DND-41 (cell line): ENCODE measurements around the gene L3MBTL2.

Experiments
- ATAC-seq: fragments of 200-7000 bp; cut with Tn5 transposase; 3 replicates; pipeline ENCODE4 v1.9.1; 2021; ENCODE audit warnings: low read depth; ENCODE audit not compliant: insufficient read depth
- DNase-seq: peaks from one replicate; pipeline ENCODE4 v3.0.0-alpha.2; 2020
- H2AFZ ChIP-seq: 2 replicates; pipeline ENCODE4 v1.6.0; 2012; ENCODE audit warnings: low read depth, low read length
- H3K27ac ChIP-seq: 2 replicates; pipeline ENCODE4 v1.5.1; 2012; ENCODE audit warnings: low read length, inconsistent platforms
- H3K27me3 ChIP-seq: fragments of 200-600 bp; sonication (generic); 2 replicates; pipeline ENCODE4 v1.6.0; 2012; ENCODE audit warnings: low read length, mild to moderate bottlenecking, inconsistent platforms; ENCODE audit not compliant: insufficient read depth, poor library complexity
- H3K36me3 ChIP-seq: 2 replicates; pipeline ENCODE4 v1.5.1; 2012; ENCODE audit warnings: low read length, inconsistent platforms; ENCODE audit not compliant: insufficient read depth
- H3K4me1 ChIP-seq: 2 replicates; pipeline ENCODE4 v1.5.1; 2012; ENCODE audit warnings: mild to moderate bottlenecking, low read length; ENCODE audit not compliant: insufficient read depth
- H3K4me2 ChIP-seq: 2 replicates; pipeline ENCODE4 v1.6.0; 2012; ENCODE audit warnings: mild to moderate bottlenecking, moderate library complexity, low read length, inconsistent platforms; ENCODE audit not compliant: insufficient read depth
- H3K4me3 ChIP-seq, 2 experiments: fragments of 200-600 bp in 1 of 2; shearing (Covaris generic) in 1 of 2; 2 replicates each; pipeline ENCODE4 v1.5.1; 2012 to 2016; ENCODE audit warnings: inconsistent platforms in 2 of 2, low read length in 2 of 2, mild to moderate bottlenecking in 2 of 2, low read depth in 1 of 2, moderate library complexity in 1 of 2
- H3K79me2 ChIP-seq: 2 replicates; pipeline ENCODE4 v1.6.0; 2012; ENCODE audit warnings: low read length, inconsistent platforms; ENCODE audit not compliant: insufficient read depth
- H3K9ac ChIP-seq: 2 replicates; pipeline ENCODE4 v1.6.0; 2012; ENCODE audit warnings: low read depth, mild to moderate bottlenecking, inconsistent platforms, low read length, moderate library complexity
- H3K9me3 ChIP-seq: 2 replicates; pipeline ENCODE4 v1.5.1; 2012; ENCODE audit warnings: low read length, moderate library complexity, mild to moderate bottlenecking, inconsistent platforms; ENCODE audit not compliant: insufficient read depth, severe bottlenecking
- H4K20me1 ChIP-seq: 2 replicates; pipeline ENCODE4 v1.6.0; 2012; ENCODE audit warnings: low read length; ENCODE audit not compliant: insufficient read depth
- CTCF ChIP-seq: IDR thresholded peaks from 2 replicates; pipeline ENCODE4 v1.5.1; 2012; ENCODE audit warnings: borderline replicate concordance, low read length, moderate library complexity, mild to moderate bottlenecking; ENCODE audit not compliant: poor library complexity, severe bottlenecking; ENCODE audit errors: extremely low read depth
- EZH2 ChIP-seq: IDR thresholded peaks from 3 replicates; pipeline ENCODE4 v1.6.1; 2012; ENCODE audit warnings: borderline replicate concordance, low read depth, mild to moderate bottlenecking, moderate library complexity, low read length, inconsistent platforms; ENCODE audit not compliant: severe bottlenecking

The L3MBTL2 gene

GRCh38 chr22:41204992-41205900 is at the start of gene L3MBTL2:
TSS of gene L3MBTL2 (plus strand) at chr22:41205312. CDS start at chr22:41205363, 51 bp downstream.
- ATAC-seq, result peak; percentile 100
- Histone ChIP-seq H4K20me1 (no peaks in the 10 kb centered on the region), H3K79me2 (peaks cover 42% of the 10 kb centered on the region), H3K4me2 (peak within 1 kb of the TSS; percentile 78), H3K27me3 (no peaks in the 10 kb centered on the region), H3K36me3 (peaks cover 13% of the 10 kb centered on the region), H3K4me3 (peak within 1 kb of the TSS; percentile 70 to 85), H3K9ac (peak within 1 kb of the TSS; percentile 72), H3K27ac (peak within 1 kb of the TSS; percentile 87), H3K9me3 (no peaks in the 10 kb centered on the region), H2AFZ (peak within 1 kb of the TSS; percentile 96), H3K4me1 (peaks cover 21% of the 10 kb centered on the region)
- DNase-seq, result peak; percentile 99
- TF ChIP-seq CTCF (no peak), EZH2 (no peak)

GRCh38 chr22:41157083-41157482 is 48.0 kb upstream of the L3MBTL2 start:
- peaks cover 96% of the 10 kb centered on the region for H3K36me3 ChIP-seq
- no peaks in the 10 kb centered on the region for H4K20me1 ChIP-seq
- no peak overlapping the region for H3K9ac ChIP-seq
- no peaks in the 10 kb centered on the region for H3K9me3 ChIP-seq
- H3K27ac ChIP-seq, result no peak overlapping the region
- no peaks in the 10 kb centered on the region for H3K4me1 ChIP-seq
- H3K4me3 ChIP-seq, result no peak overlapping the region
- no peaks in the 10 kb centered on the region for H3K79me2 ChIP-seq
- DNase-seq (no peak), ATAC-seq (no peak)
- H3K27me3 ChIP-seq, result no peaks in the 10 kb centered on the region
- no peak overlapping the region for H3K4me2 ChIP-seq
- TF ChIP-seq EZH2, result no peak
- no peak for TF ChIP-seq CTCF
- H2AFZ ChIP-seq, result no peak overlapping the region

GRCh38 chr22:41169157-41169556 is 36.0 kb upstream of the L3MBTL2 start:
- Histone ChIP-seq H3K4me3 (no peak overlapping the region), H3K27me3 (no peaks in the 10 kb centered on the region), H3K9ac (no peak overlapping the region), H4K20me1 (no peaks in the 10 kb centered on the region; the same call in 1 of the 2 replicates), H3K9me3 (no peaks in the 10 kb centered on the region), H3K27ac (no peak overlapping the region), H3K36me3 (peaks cover 88% of the 10 kb centered on the region), H3K79me2 (no peaks in the 10 kb centered on the region), H2AFZ (no peak overlapping the region), H3K4me2 (no peak overlapping the region), H3K4me1 (no peaks in the 10 kb centered on the region)
- no peak for TF ChIP-seq EZH2
- DNase-seq (no peak), ATAC-seq (no peak)

- Histone ChIP-seq H3K4me3 (no peak overlapping the region), H3K9ac (no peak overlapping the region), H3K79me2 (no peaks in the 10 kb centered on the region), H3K4me2 (no peak overlapping the region), H3K4me1 (no peaks in the 10 kb centered on the region), H4K20me1 (peaks cover 8% of the 10 kb centered on the region), H3K9me3 (no peaks in the 10 kb centered on the region), H2AFZ (no peak overlapping the region), H3K27ac (no peak overlapping the region), H3K36me3 (peaks cover 97% of the 10 kb centered on the region), H3K27me3 (no peaks in the 10 kb centered on the region)
- TF ChIP-seq CTCF, result no peak
- TF ChIP-seq EZH2, result no peak
- DNase-seq (no peak), ATAC-seq (no peak)
Observed at GRCh38 chr22:41171996-41172395, 33.1 kb upstream of the L3MBTL2 start.
